Right ventricle myocardium inferior (tissue), 1 donor: Measurements from ENCODE around the gene PCDHGA10. TPM values are rescaled to one million over a fixed set of nuclear protein-coding genes. Genes with fewer than 3 reads are reported as not detected.
"Not testable (repeated sequence)": the region's sequence is repeated elsewhere in the genome, so short reads cannot be mapped to it uniquely, and the experiment has no call there.

Experiments
- ATAC-seq: fragments of 200-7000 bp; cut with Tn5 transposase; one replicate; pipeline ENCODE4 v1.9.1; 2020; ENCODE audit warnings: mild to moderate bottlenecking, moderate library complexity
- DNase-seq: peaks from one replicate; pipeline ENCODE4 v3.0.0; 2021; ENCODE audit errors: missing footprints
- intact Hi-C: fragments of 100-400 bp; cut with DNase I; formaldehyde crosslinking; loops from one replicate; pipeline ENCODE4 v1.11.0; 2022
- long read RNA-seq: library from polyadenylated mRNA; unstranded; transcript quantifications from one replicate; pipeline ENCODE4 v2.0.0, GENCODE V29; 2021
- total RNA-seq: library from RNA; stranded (reverse); fragmentation: NEBNext Ultra II Directional; extraction: Animal tissue kit (Norgen Biotek cat#: 25700); gene quantifications from one replicate; pipeline ENCODE4 v1.2.1, GENCODE V29; 2021
- donor health status: DM: no; HTN: yes; CAD: no; lungs with severe emphysema.

The PCDHGA10 gene
- 4.1 TPM for total RNA-seq
- long read RNA-seq, full-length matches to known transcripts = 1 of 1 reads
- long read RNA-seq, partial matches to known transcripts = 0 of 1 reads
- long read RNA-seq, other reads (novel, unspliced or antisense) = 0 of 1 reads

GRCh38 chr5:141412854-141413539 is at the start of gene PCDHGA10:
Gene PCDHGA10 (plus strand): TSS chr5:141412987. CDS start chr5:141413176, 189 bp downstream.
- DNase-seq (no peak), ATAC-seq (peak; percentile 50)
- intact Hi-C loops = loop anchor here (5.0 kb wide), 1 partner anchor 41 kb away; the partner anchor contains the start of genes PCDHGA6 and PCDHGB3

GRCh38 chr5:141363952-141364660 is 48.7 kb upstream of the PCDHGA10 start, which contains the start of gene PCDHGA5:
Gene PCDHGA5 (plus strand): TSS chr5:141364162. CDS start chr5:141364331, 169 bp downstream.
- ATAC-seq = peak; percentile 65
- DNase-seq = no peak
- intact Hi-C loops = no loop called here

GRCh38 chr5:141366016-141366896 is 46.5 kb upstream of the PCDHGA10 start:
- DNase-seq (no peak), ATAC-seq (no peak)
- intact Hi-C loops = no loop called here

- intact Hi-C loops = loop anchor here (5.0 kb wide), 1 partner anchor 42 kb away; the partner anchor contains the start of gene PCDHGA10
- ATAC-seq (peak; percentile 86), DNase-seq (peak; percentile 84)
These were observed 42.6 kb upstream of the PCDHGA10 start, which contains the start of gene PCDHGB3 for GRCh38 chr5:141369994-141370848. Gene PCDHGB3 (plus strand): TSS chr5:141370242. CDS start chr5:141370395, 153 bp downstream.

- ATAC-seq (peak; percentile 34), DNase-seq (no peak)
- intact Hi-C loops = loop anchor here (5.0 kb wide), 1 partner anchor 40 kb away; the partner anchor contains the start of gene PCDHGA10
These were observed 41.0 kb upstream of the PCDHGA10 start for GRCh38 chr5:141371572-141372475.

- intact Hi-C loops = loop anchor here (5.0 kb wide), 1 partner anchor 39 kb away; the partner anchor contains the start of gene PCDHGA10
- no peak for ATAC-seq
- DNase-seq = no peak
These were observed 39.0 kb upstream of the PCDHGA10 start, which contains the start of gene PCDHGA6 for GRCh38 chr5:141373673-141374317. Gene PCDHGA6 (plus strand): TSS chr5:141373891. CDS start chr5:141374084, 193 bp downstream.

GRCh38 chr5:141374627-141375026 is 38.2 kb upstream of the PCDHGA10 start:
- peak; percentile 26 for ATAC-seq
- DNase-seq = no peak
- intact Hi-C loops = loop anchor here (1.0 to 5.0 kb wide), 2 partner anchors 21 to 38 kb away; partner anchors contain the start of gene PCDHGA10

GRCh38 chr5:141375444-141376155 is 37.2 kb upstream of the PCDHGA10 start:
- intact Hi-C loops = loop anchor here (1.0 kb wide), 1 partner anchor 20 kb away; no protein-coding TSS in a partner anchor
- ATAC-seq = peak; percentile 26
- DNase-seq = not testable (repeated sequence)

- intact Hi-C loops = no loop called here
- ATAC-seq = no peak
- DNase-seq = no peak
These were observed 30.1 kb upstream of the PCDHGA10 start, which contains the start of gene PCDHGA7 for GRCh38 chr5:141382469-141383294. Gene PCDHGA7 (plus strand): TSS chr5:141382742. CDS start chr5:141382900, 158 bp downstream.

- ATAC-seq (no peak), DNase-seq (no peak)
These were observed 29.4 kb upstream of the PCDHGA10 start for GRCh38 chr5:141383345-141383744.

GRCh38 chr5:141384471-141385267 is 28.1 kb upstream of the PCDHGA10 start:
- ATAC-seq = no peak
- intact Hi-C loops = no loop called here
- peak; percentile 62 for DNase-seq

More at GRCh38 chr5:141383345-141383744, 29.4 kb upstream of the PCDHGA10 start:
- intact Hi-C loops = no loop called here

GRCh38 chr5:141387557-141388311 is 25.1 kb upstream of the PCDHGA10 start, which contains the start of gene PCDHGB4:
Gene PCDHGB4 (plus strand): TSS chr5:141387698. CDS start chr5:141387885, 187 bp downstream.
- DNase-seq = peak; percentile 57
- ATAC-seq = peak; percentile 84
- intact Hi-C loops = not testable (repeated sequence)

- DNase-seq = no peak
- intact Hi-C loops = no loop called here
- ATAC-seq = no peak
These were observed 24.1 kb upstream of the PCDHGA10 start for GRCh38 chr5:141388661-141389060.
